ENCODE results near the gene SUFU.

DNA sequence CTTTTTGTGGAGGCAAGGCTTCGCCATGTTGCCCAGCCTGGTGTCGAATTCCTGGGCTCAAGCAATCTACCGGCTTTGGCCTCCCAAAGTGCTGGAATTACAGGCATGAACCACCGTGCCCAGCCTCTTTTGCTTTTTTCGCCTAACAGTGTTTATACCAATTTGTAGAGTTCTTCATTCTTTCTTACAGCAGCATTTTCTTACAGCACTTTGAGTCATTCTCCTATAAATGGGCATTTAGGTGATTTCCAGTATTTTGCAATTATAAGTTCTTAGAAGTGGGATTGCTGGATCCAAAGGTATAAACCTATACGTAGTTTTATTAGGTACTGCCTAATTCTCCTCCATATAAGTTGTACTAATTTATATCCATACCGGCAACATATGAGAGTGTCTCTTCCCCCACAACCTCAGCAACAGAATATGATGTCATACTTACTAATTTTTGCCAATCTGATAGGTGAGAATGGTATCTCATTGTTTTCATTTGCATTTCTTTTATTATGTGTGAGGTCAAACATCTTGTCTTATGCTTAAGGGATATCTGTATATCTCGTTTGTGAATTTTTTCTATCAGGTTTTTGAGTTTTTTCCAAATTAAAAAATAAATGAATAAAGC lies 39.1 kb downstream of the SUFU start:
- TF ChIP-seq, protein P1, sequence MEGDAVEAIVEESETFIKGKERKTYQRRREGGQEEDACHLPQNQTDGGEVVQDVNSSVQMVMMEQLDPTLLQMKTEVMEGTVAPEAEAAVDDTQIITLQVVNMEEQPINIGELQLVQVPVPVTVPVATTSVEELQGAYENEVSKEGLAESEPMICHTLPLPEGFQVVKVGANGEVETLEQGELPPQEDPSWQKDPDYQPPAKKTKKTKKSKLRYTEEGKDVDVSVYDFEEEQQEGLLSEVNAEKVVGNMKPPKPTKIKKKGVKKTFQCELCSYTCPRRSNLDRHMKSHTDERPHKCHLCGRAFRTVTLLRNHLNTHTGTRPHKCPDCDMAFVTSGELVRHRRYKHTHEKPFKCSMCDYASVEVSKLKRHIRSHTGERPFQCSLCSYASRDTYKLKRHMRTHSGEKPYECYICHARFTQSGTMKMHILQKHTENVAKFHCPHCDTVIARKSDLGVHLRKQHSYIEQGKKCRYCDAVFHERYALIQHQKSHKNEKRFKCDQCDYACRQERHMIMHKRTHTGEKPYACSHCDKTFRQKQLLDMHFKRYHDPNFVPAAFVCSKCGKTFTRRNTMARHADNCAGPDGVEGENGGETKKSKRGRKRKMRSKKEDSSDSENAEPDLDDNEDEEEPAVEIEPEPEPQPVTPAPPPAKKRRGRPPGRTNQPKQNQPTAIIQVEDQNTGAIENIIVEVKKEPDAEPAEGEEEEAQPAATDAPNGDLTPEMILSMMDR (IDR thresholded peaks at IDR 0.05; ENCODE audit: low read depth, low read length, missing input control), result no peak
- no peak for TF ChIP-seq GABPA (IDR thresholded peaks at IDR 0.05 in 1 of 2, conservative IDR thresholded peaks at IDR 0.05 in 1 of 2)
- TF ChIP-seq YY1 (IDR thresholded peaks at IDR 0.05), result no peak
- TF ChIP-seq, protein P2, sequence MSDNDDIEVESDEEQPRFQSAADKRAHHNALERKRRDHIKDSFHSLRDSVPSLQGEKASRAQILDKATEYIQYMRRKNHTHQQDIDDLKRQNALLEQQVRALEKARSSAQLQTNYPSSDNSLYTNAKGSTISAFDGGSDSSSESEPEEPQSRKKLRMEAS (IDR thresholded peaks at IDR 0.05), result no peak
- no peak for TF ChIP-seq JUND (IDR thresholded peaks at IDR 0.05)
- TF ChIP-seq, protein P3, sequence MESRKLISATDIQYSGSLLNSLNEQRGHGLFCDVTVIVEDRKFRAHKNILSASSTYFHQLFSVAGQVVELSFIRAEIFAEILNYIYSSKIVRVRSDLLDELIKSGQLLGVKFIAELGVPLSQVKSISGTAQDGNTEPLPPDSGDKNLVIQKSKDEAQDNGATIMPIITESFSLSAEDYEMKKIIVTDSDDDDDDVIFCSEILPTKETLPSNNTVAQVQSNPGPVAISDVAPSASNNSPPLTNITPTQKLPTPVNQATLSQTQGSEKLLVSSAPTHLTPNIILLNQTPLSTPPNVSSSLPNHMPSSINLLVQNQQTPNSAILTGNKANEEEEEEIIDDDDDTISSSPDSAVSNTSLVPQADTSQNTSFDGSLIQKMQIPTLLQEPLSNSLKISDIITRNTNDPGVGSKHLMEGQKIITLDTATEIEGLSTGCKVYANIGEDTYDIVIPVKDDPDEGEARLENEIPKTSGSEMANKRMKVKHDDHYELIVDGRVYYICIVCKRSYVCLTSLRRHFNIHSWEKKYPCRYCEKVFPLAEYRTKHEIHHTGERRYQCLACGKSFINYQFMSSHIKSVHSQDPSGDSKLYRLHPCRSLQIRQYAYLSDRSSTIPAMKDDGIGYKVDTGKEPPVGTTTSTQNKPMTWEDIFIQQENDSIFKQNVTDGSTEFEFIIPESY (IDR thresholded peaks at IDR 0.05), result no peak
- TF ChIP-seq, protein P4, sequence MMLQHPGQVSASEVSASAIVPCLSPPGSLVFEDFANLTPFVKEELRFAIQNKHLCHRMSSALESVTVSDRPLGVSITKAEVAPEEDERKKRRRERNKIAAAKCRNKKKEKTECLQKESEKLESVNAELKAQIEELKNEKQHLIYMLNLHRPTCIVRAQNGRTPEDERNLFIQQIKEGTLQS (IDR thresholded peaks at IDR 0.05), result no peak
- no peak for TF ChIP-seq FOXA1 (IDR thresholded peaks at IDR 0.05)
